Neural progenitor cell (in vitro differentiated cells): Measurements from ENCODE around the gene CETN2. TPM values are rescaled to one million over a fixed set of nuclear protein-coding genes. Genes with fewer than 3 reads are reported as not detected.
"Not testable (repeated sequence)": the region's sequence is repeated elsewhere in the genome, so short reads cannot be mapped to it uniquely, and the experiment has no call there.

Experiments used
- DNase-seq: peaks from one replicate; pipeline ENCODE4 v3.0.0-alpha.2; 2016; ENCODE audit warnings: low spot score
- H2AFZ ChIP-seq: fragments of 200-600 bp; sonication (generic); replicated peaks from 2 replicates; pipeline ENCODE4 v1.6.1; 2016; ENCODE audit warnings: antibody characterized with exemption
- H3F3A ChIP-seq: fragments of 200-600 bp; sonication (generic); 2 replicates; pipeline ENCODE4 v1.6.1; 2016; ENCODE audit warnings: antibody characterized with exemption, low read depth
- H3K27ac ChIP-seq: fragments of 200-600 bp; sonication (generic); 2 replicates; pipeline ENCODE4 v1.5.1; 2016; ENCODE audit warnings: mild to moderate bottlenecking
- H3K27me3 ChIP-seq: fragments of 200-600 bp; sonication (generic); 2 replicates; pipeline ENCODE4 v1.6.1; 2016; ENCODE audit warnings: mild to moderate bottlenecking, moderate library complexity
- H3K36me3 ChIP-seq: fragments of 200-600 bp; sonication (generic); 2 replicates; pipeline ENCODE4 v1.5.1; 2016
- H3K4me1 ChIP-seq: fragments of 200-600 bp; sonication (generic); 2 replicates; pipeline ENCODE4 v1.6.1; 2016; ENCODE audit warnings: mixed run types
- H3K4me2 ChIP-seq: fragments of 200-600 bp; sonication (generic); 2 replicates; pipeline ENCODE4 v1.6.1; 2016
- H3K4me3 ChIP-seq: fragments of 200-600 bp; sonication (generic); 2 replicates; pipeline ENCODE4 v1.5.1; 2016
- H3K79me2 ChIP-seq: fragments of 200-600 bp; sonication (generic); 2 replicates; pipeline ENCODE4 v1.6.1; 2016; ENCODE audit warnings: low read depth
- H3K9ac ChIP-seq: fragments of 200-600 bp; sonication (generic); 2 replicates; pipeline ENCODE4 v1.6.1; 2016
- H3K9me3 ChIP-seq: fragments of 200-600 bp; sonication (generic); 2 replicates; pipeline ENCODE4 v1.5.1; 2016; ENCODE audit warnings: low read depth
- H4K20me1 ChIP-seq: fragments of 200-600 bp; sonication (generic); 2 replicates; pipeline ENCODE4 v1.6.1; 2016; ENCODE audit warnings: low read depth
- H3K27ac Mint-ChIP-seq: 3 replicates; pipeline ENCODE4 v1.8.0; 2021; ENCODE audit warnings: mixed read lengths
- H3K27me3 Mint-ChIP-seq: 2 replicates; pipeline ENCODE4 v1.8.0; 2022; ENCODE audit warnings: low read depth, mild to moderate bottlenecking, inconsistent platforms, moderate library complexity, mixed read lengths; ENCODE audit not compliant: insufficient read depth
- H3K36me3 Mint-ChIP-seq: 3 replicates; pipeline ENCODE4 v1.8.0; 2021; ENCODE audit warnings: mixed read lengths
- H3K4me1 Mint-ChIP-seq: 3 replicates; pipeline ENCODE4 v1.8.0; 2021; ENCODE audit warnings: mixed read lengths
- H3K4me3 Mint-ChIP-seq: 3 replicates; pipeline ENCODE4 v1.8.0; 2021; ENCODE audit warnings: mild to moderate bottlenecking, moderate library complexity, mixed read lengths
- H3K9me3 Mint-ChIP-seq: 3 replicates; pipeline ENCODE4 v1.8.0; 2020; ENCODE audit warnings: mixed read lengths
- EZH2 ChIP-seq: fragments of 200-600 bp; sonication (generic); IDR thresholded peaks from 2 replicates; pipeline ENCODE4 v1.6.1; 2017; ENCODE audit warnings: antibody characterized with exemption, mild to moderate bottlenecking, moderate library complexity
- EZH2phosphoT487 ChIP-seq: fragments of 200-600 bp; sonication (generic); IDR thresholded peaks from 2 replicates; pipeline ENCODE4 v1.6.1; 2017; ENCODE audit warnings: antibody characterized with exemption
- total RNA-seq: library from RNA; depleted of rRNA; stranded (reverse); fragments of >200 nt; gene quantifications from 2 replicates; pipeline ENCODE4 v1.2.3, GENCODE V29; 2015; ENCODE audit warnings: low replicate concordance
- TF ChIP-seq, protein P1 (sequence below): fragments of 200-600 bp; sonication (generic); IDR thresholded peaks from 2 replicates; pipeline ENCODE4 v1.5.1; 2017; ENCODE audit warnings: antibody characterized with exemption, mild to moderate bottlenecking

Gene CETN2
- total RNA-seq, 1 donor from 2014 or later: 82.3 TPM

DNA sequence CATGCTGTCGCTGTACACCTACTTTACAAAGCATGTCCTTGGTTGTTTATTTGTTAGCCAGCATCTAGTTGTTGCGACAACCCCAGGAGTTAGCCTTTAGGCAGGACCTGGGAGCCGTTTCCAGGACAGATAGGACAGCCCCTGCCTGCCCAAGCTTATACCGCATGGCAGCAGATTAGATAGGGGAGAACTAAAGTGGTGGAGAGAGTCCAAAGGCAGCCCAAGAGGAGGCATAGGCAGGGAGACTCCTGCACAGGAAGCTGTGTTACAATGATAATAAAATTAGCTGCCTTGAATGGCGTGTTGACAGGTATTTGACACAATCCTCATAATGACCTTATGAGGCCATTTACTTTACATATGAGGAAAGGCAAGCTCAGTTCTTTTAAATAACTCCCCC, 13.3 kb upstream of the CETN2 start:
- no peak overlapping the region for H2AFZ ChIP-seq
- H3K9ac ChIP-seq: no peak overlapping the region
- TF ChIP-seq, protein P1, sequence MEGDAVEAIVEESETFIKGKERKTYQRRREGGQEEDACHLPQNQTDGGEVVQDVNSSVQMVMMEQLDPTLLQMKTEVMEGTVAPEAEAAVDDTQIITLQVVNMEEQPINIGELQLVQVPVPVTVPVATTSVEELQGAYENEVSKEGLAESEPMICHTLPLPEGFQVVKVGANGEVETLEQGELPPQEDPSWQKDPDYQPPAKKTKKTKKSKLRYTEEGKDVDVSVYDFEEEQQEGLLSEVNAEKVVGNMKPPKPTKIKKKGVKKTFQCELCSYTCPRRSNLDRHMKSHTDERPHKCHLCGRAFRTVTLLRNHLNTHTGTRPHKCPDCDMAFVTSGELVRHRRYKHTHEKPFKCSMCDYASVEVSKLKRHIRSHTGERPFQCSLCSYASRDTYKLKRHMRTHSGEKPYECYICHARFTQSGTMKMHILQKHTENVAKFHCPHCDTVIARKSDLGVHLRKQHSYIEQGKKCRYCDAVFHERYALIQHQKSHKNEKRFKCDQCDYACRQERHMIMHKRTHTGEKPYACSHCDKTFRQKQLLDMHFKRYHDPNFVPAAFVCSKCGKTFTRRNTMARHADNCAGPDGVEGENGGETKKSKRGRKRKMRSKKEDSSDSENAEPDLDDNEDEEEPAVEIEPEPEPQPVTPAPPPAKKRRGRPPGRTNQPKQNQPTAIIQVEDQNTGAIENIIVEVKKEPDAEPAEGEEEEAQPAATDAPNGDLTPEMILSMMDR: no peak
- TF ChIP-seq EZH2phosphoT487: no peak
- no peak for TF ChIP-seq EZH2
- Mint-ChIP-seq H3K36me3 (peaks cover 17% of the 10 kb centered on the region), H3K27me3 (peaks cover 3% of the 10 kb centered on the region), H3K4me3 (no peak overlapping the region), H3K4me1 (peaks cover 6% of the 10 kb centered on the region), H3K27ac (no peak overlapping the region), H3K9me3 (peaks cover 6% of the 10 kb centered on the region)
- H3K27ac ChIP-seq: no peak overlapping the region
- H3F3A ChIP-seq: no peaks in the 10 kb centered on the region
- no peaks in the 10 kb centered on the region for H3K4me1 ChIP-seq
- no peaks in the 10 kb centered on the region for H3K9me3 ChIP-seq
- H3K36me3 ChIP-seq: no peaks in the 10 kb centered on the region
- DNase-seq: no peak
- H3K79me2 ChIP-seq: peaks cover 36% of the 10 kb centered on the region
- peaks cover 15% of the 10 kb centered on the region for H4K20me1 ChIP-seq
- no peak overlapping the region for H3K4me3 ChIP-seq
- no peaks in the 10 kb centered on the region for H3K27me3 ChIP-seq
- no peak overlapping the region for H3K4me2 ChIP-seq

DNA sequence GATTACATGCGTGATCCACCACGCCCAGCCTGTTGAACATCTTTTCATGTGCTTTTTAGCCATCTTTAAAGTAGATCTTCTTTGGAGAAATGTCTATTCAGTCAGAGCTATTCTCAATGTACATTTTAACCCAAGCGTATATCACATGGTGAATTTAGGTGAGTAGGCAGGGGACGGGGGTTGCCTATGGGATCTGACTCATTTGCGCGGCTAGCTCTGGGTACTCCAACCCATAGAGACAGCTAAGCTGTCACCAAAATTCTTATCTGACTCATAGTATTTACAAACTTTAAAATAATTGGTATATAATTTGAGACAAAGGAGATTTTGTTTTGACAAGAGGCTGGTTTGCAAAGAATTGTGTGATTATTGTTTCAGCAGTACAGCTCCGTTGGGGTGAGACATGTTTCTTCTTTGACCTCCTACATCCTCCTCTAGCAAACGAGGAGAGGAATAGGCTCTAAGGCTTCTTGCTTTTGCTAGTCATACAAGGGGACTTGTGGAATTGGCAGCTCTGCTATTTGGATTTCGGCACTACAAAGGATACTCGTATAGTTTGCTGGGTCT, 12.3 kb upstream of the CETN2 start:
- peaks cover 42% of the 10 kb centered on the region for H3K79me2 ChIP-seq
- no peaks in the 10 kb centered on the region for H3K4me1 ChIP-seq
- TF ChIP-seq, protein P1: no peak
- no peak for TF ChIP-seq EZH2phosphoT487
- TF ChIP-seq EZH2: no peak
- H2AFZ ChIP-seq: no peak overlapping the region
- H3K9ac ChIP-seq: no peak overlapping the region
- no peaks in the 10 kb centered on the region for H3F3A ChIP-seq
- H4K20me1 ChIP-seq: peaks cover 15% of the 10 kb centered on the region
- no peak overlapping the region for H3K4me2 ChIP-seq
- H3K4me3 ChIP-seq: no peak overlapping the region
- Mint-ChIP-seq H3K36me3 (peaks cover 24% of the 10 kb centered on the region), H3K4me3 (no peak overlapping the region), H3K27me3 (peaks cover 3% of the 10 kb centered on the region), H3K4me1 (peaks cover 6% of the 10 kb centered on the region), H3K27ac (no peak overlapping the region), H3K9me3 (peaks cover 10% of the 10 kb centered on the region)
- no peak overlapping the region for H3K27ac ChIP-seq
- no peaks in the 10 kb centered on the region for H3K27me3 ChIP-seq
- no peaks in the 10 kb centered on the region for H3K9me3 ChIP-seq
- DNase-seq: no peak
- H3K36me3 ChIP-seq: no peaks in the 10 kb centered on the region

DNA sequence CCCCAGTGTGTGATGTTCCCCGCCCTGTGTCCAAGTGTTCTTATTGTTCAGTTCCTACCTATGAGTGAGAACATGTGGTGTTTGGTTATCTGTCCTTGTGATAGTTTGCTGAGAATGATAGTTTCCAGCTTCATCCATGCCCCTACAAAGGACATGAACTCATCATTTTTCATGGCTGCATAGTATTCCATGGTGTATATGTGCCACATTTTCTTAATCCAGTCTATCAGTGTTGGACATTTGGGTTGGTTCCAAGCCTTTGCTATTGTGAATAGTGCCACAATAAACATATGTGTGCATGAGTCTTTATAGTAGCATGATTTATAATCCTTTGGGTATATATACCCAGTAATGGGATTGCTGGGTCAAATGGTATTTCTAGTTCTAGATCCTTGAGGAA, 4.9 kb upstream of the CETN2 start:
- not testable (repeated sequence) for H3K4me1 Mint-ChIP-seq, H3K27ac Mint-ChIP-seq, H3K9me3 ChIP-seq, H3F3A ChIP-seq, H2AFZ ChIP-seq, H3K4me3 ChIP-seq, H3K9ac ChIP-seq, H3K4me2 ChIP-seq, H3K27me3 ChIP-seq, H3K4me1 ChIP-seq, H4K20me1 ChIP-seq, H3K4me3 Mint-ChIP-seq, H3K36me3 ChIP-seq, DNase-seq, H3K27me3 Mint-ChIP-seq, H3K27ac ChIP-seq
- H3K36me3 Mint-ChIP-seq: peaks cover 48% of the 10 kb centered on the region
- H3K9me3 Mint-ChIP-seq: peaks cover 11% of the 10 kb centered on the region
- peaks cover 62% of the 10 kb centered on the region for H3K79me2 ChIP-seq

DNA sequence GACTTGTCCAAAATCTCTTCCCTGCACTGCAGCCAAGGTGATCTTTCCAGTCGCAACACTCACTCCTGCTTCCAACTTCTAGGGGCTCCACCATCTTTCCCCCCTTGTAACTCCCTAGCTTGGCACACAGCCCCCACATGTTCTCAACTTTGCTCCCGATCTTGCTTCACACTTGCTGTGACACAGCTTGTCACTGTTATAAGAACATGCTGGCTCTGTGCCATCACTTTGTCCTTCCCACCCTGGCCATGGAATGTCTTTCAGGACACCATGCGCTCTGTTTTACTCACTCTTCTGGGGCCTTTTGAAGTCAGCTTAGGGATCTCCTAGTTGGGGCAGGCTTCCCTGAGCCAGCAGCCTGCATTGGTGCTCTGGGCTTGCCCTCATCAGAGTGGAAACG, 2.8 kb upstream of the CETN2 start:
- no peak for DNase-seq
- H3K4me1 ChIP-seq: peaks cover 3% of the 10 kb centered on the region
- no peak overlapping the region for H3K9ac ChIP-seq
- H3K9me3 ChIP-seq: no peaks in the 10 kb centered on the region
- Mint-ChIP-seq H3K4me1 (peaks cover 9% of the 10 kb centered on the region), H3K9me3 (peaks cover 10% of the 10 kb centered on the region), H3K27me3 (no peaks in the 10 kb centered on the region), H3K36me3 (peaks cover 40% of the 10 kb centered on the region), H3K4me3 (peak overlapping the region; percentile 2), H3K27ac (no peak overlapping the region)
- no peaks in the 10 kb centered on the region for H4K20me1 ChIP-seq
- no peak for TF ChIP-seq EZH2phosphoT487
- TF ChIP-seq, protein P1: no peak
- TF ChIP-seq EZH2: no peak
- H3F3A ChIP-seq: no peaks in the 10 kb centered on the region
- H2AFZ ChIP-seq: no peak overlapping the region
- H3K79me2 ChIP-seq: peaks cover 63% of the 10 kb centered on the region
- H3K27ac ChIP-seq: no peak overlapping the region
- H3K4me3 ChIP-seq: no peak overlapping the region
- no peaks in the 10 kb centered on the region for H3K36me3 ChIP-seq
- no peaks in the 10 kb centered on the region for H3K27me3 ChIP-seq
- no peak overlapping the region for H3K4me2 ChIP-seq
